ENCODE data around the gene CFAP99. TPM values are rescaled to one million over a fixed set of nuclear protein-coding genes. Genes with fewer than 3 reads are reported as not detected.
A peak's percentile ranks its signal among the peaks of the same experiment; 100 is the strongest.

The CFAP99 gene
- total and polyA plus RNA-seq, 2 experiments from 2014 or later = not detected

DNA sequence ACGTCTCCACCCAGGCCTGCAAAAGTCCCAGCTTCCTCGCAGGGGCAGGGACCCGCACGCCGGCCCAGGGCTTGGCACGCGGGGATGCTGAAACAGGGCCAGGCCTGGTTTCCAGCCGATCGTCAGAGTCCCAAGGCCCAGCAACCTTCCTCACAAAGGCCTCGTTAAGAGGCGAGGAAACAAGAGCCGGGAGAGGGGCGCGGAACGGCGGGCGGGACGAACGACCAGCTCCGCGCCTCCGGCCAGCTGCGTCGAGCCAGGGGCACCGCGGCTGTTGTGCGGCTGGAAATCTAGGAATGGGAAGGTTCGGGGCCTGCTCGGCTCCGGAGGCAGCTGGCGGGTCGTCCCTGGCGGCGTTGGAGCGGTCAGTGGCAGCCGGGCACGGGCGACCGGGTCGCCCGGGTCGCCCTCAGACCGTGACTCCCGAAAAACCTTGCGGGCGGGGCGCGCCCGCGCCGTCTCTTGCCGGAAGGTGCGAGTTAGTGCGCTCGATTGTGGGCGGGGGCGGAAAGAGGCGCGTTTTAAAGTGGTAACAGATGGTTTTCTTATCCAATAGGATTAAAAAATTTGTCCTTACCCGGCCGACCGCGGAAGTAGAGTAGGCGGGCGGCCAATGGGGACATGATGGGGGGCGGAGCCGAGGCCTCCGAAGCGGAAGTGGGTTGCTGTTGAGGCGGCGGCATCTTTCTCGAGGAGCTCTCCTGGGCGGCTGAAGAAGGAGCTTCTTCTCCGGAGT, 49.9 kb downstream of the CFAP99 start, which contains the start of gene RNF4:
RNF4 (plus strand) TSS at position 651 of the 736 bp plus-strand sequence. CDS start 21,388 bp downstream, outside the sequence.
- Histone ChIP-seq H3K4me3 (peak within 1 kb of the TSS; percentile 97), H3K4me2 (peak within 1 kb of the TSS; percentile 99), H3K79me2 (replicated peaks; ENCODE audit: insufficient read depth) (peaks cover 63% of the 10 kb centered on the region), H3K9me2 (ENCODE audit: insufficient read depth) (no peaks in the 10 kb centered on the region), H4K20me1 (replicated peaks; ENCODE audit: insufficient read depth) (peaks cover 41% of the 10 kb centered on the region), H3K36me3 (ENCODE audit: insufficient read depth) (peaks cover 18% of the 10 kb centered on the region), H3K4me1 (ENCODE audit: insufficient read depth) (peaks cover 17% of the 10 kb centered on the region), H3F3A (replicated peaks; ENCODE audit: low read depth) (peaks cover 26% of the 10 kb centered on the region), H2AFZ (peak within 1 kb of the TSS; percentile 92), H3K27me3 (ENCODE audit: insufficient read depth) (peaks cover 4% of the 10 kb centered on the region; the same call in 1 of the 2 replicates), H3K27ac (ENCODE audit: low read depth) (peak within 1 kb of the TSS; percentile 95)
- DNase-seq (ENCODE audit: low spot score) (peak; percentile 99), ATAC-seq (peak; percentile 86)
- Mint-ChIP-seq H3K27ac (peak within 1 kb of the TSS; percentile 98), H3K9me3 (no peaks in the 10 kb centered on the region), H3K27me3 (ENCODE audit: insufficient read depth, low read depth, poor library complexity) (peaks cover 14% of the 10 kb centered on the region), H3K4me1 (peaks cover 27% of the 10 kb centered on the region), H3K36me3 (ENCODE audit: low read depth) (peaks cover 49% of the 10 kb centered on the region), H3K4me3 (peak within 1 kb of the TSS; percentile 99)
- TF ChIP-seq CREB1 (CRISPR knock-in tag; IDR thresholded peaks at IDR 0.05; ENCODE audit: low read depth) (peak; percentile 47; the same call in 1 of the 2 replicates), EZH2 (IDR thresholded peaks at IDR 0.05; ENCODE audit: low read depth, unreplicated experiment) (no peak), POLR2AphosphoS5 (IDR thresholded peaks at IDR 0.05; ENCODE audit: low read depth) (peak; percentile 76)

DNA sequence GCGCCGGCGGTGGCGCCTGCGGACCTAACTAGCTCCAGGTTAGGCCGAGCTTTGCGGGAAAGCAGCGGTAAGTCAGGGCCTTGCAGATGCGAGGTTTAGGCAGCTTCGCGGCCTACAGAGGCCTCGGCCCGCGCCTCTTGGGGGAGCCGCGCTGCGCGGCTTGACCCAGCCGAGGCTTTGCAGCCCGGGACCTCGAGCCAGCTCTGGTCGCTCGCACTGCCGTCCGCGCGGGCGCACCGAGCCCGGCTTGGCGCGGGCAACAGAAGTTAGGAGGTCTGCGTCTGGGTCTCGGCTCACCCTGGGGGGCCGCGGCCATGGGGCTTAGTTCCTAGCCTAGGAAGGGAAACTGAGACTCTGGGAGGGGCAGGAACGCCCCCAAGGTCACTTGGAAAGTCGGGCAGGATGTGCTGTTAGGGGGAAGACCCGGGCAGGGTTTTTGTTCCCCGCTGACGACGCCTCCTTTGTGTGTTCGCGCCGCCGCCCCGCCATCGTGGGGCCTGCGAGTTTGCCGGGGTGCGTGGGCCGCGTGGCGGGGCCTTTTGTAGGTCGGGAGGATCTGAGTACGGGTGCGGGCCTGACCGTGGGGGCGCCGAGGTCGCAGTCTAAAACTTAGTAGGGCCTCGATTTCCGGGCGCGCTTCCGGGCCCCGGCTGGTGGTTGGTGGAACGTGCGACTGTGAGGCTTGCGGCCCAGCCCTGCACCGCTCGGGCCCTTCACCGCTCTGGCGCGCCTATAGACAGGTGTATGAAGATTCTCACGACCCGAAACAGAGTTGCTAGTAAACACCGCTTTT, 50.6 kb downstream of the CFAP99 start:
- peaks cover 24% of the 10 kb centered on the region for H3K4me1 Mint-ChIP-seq
- peak overlapping the region; percentile 95 for H3K27ac ChIP-seq (ENCODE audit: low read depth)
- H3K27ac Mint-ChIP-seq = peak overlapping the region; percentile 98
- H3K36me3 ChIP-seq (ENCODE audit: insufficient read depth) = peaks cover 18% of the 10 kb centered on the region
- peak overlapping the region; percentile 97 for H3K4me3 ChIP-seq
- 0 out of 2 replicates have a peak overlapping the region, but pooled peaks have one; percentile 30 for H2AFZ ChIP-seq
- H3F3A ChIP-seq (replicated peaks; ENCODE audit: low read depth) = peaks cover 22% of the 10 kb centered on the region
- H3K27me3 Mint-ChIP-seq (ENCODE audit: insufficient read depth, low read depth, poor library complexity) = peaks cover 11% of the 10 kb centered on the region
- no peaks in the 10 kb centered on the region for H3K27me3 ChIP-seq (ENCODE audit: insufficient read depth)
- DNase-seq (ENCODE audit: low spot score) (peak; percentile 82), ATAC-seq (peak; percentile 70)
- H4K20me1 ChIP-seq (replicated peaks; ENCODE audit: insufficient read depth) = peaks cover 48% of the 10 kb centered on the region
- peaks cover 70% of the 10 kb centered on the region for H3K79me2 ChIP-seq (replicated peaks; ENCODE audit: insufficient read depth)
- H3K36me3 Mint-ChIP-seq (ENCODE audit: low read depth) = peaks cover 57% of the 10 kb centered on the region
- H3K4me3 Mint-ChIP-seq = peak overlapping the region; percentile 99
- no peaks in the 10 kb centered on the region for H3K9me3 Mint-ChIP-seq
- no peaks in the 10 kb centered on the region for H3K9me2 ChIP-seq (ENCODE audit: insufficient read depth)
- TF ChIP-seq, protein P1, sequence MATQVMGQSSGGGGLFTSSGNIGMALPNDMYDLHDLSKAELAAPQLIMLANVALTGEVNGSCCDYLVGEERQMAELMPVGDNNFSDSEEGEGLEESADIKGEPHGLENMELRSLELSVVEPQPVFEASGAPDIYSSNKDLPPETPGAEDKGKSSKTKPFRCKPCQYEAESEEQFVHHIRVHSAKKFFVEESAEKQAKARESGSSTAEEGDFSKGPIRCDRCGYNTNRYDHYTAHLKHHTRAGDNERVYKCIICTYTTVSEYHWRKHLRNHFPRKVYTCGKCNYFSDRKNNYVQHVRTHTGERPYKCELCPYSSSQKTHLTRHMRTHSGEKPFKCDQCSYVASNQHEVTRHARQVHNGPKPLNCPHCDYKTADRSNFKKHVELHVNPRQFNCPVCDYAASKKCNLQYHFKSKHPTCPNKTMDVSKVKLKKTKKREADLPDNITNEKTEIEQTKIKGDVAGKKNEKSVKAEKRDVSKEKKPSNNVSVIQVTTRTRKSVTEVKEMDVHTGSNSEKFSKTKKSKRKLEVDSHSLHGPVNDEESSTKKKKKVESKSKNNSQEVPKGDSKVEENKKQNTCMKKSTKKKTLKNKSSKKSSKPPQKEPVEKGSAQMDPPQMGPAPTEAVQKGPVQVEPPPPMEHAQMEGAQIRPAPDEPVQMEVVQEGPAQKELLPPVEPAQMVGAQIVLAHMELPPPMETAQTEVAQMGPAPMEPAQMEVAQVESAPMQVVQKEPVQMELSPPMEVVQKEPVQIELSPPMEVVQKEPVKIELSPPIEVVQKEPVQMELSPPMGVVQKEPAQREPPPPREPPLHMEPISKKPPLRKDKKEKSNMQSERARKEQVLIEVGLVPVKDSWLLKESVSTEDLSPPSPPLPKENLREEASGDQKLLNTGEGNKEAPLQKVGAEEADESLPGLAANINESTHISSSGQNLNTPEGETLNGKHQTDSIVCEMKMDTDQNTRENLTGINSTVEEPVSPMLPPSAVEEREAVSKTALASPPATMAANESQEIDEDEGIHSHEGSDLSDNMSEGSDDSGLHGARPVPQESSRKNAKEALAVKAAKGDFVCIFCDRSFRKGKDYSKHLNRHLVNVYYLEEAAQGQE (IDR thresholded peaks at IDR 0.05; ENCODE audit: unreplicated experiment) = no peak
- TF ChIP-seq POLR2AphosphoS5 (IDR thresholded peaks at IDR 0.05; ENCODE audit: low read depth) = no peak
- no peak for TF ChIP-seq ZNF331 (CRISPR knock-in tag; IDR thresholded peaks at IDR 0.05; ENCODE audit: low read depth)
- TF ChIP-seq, protein P2, sequence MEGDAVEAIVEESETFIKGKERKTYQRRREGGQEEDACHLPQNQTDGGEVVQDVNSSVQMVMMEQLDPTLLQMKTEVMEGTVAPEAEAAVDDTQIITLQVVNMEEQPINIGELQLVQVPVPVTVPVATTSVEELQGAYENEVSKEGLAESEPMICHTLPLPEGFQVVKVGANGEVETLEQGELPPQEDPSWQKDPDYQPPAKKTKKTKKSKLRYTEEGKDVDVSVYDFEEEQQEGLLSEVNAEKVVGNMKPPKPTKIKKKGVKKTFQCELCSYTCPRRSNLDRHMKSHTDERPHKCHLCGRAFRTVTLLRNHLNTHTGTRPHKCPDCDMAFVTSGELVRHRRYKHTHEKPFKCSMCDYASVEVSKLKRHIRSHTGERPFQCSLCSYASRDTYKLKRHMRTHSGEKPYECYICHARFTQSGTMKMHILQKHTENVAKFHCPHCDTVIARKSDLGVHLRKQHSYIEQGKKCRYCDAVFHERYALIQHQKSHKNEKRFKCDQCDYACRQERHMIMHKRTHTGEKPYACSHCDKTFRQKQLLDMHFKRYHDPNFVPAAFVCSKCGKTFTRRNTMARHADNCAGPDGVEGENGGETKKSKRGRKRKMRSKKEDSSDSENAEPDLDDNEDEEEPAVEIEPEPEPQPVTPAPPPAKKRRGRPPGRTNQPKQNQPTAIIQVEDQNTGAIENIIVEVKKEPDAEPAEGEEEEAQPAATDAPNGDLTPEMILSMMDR (conservative IDR thresholded peaks at IDR 0.05; ENCODE audit: low read depth in 2 of 2) = no peak
- no peak for TF ChIP-seq EZH2phosphoT487 (IDR thresholded peaks at IDR 0.05; ENCODE audit: unreplicated experiment)
- no peak for TF ChIP-seq STAT1 (IDR thresholded peaks at IDR 0.05; ENCODE audit: unreplicated experiment)
- TF ChIP-seq CREB1 (CRISPR knock-in tag; IDR thresholded peaks at IDR 0.05; ENCODE audit: low read depth) = no peak
- no peak for TF ChIP-seq EZH2 (IDR thresholded peaks at IDR 0.05; ENCODE audit: low read depth, unreplicated experiment)
- TF ChIP-seq, protein P3, sequence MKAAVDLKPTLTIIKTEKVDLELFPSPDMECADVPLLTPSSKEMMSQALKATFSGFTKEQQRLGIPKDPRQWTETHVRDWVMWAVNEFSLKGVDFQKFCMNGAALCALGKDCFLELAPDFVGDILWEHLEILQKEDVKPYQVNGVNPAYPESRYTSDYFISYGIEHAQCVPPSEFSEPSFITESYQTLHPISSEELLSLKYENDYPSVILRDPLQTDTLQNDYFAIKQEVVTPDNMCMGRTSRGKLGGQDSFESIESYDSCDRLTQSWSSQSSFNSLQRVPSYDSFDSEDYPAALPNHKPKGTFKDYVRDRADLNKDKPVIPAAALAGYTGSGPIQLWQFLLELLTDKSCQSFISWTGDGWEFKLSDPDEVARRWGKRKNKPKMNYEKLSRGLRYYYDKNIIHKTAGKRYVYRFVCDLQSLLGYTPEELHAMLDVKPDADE (IDR thresholded peaks at IDR 0.05) = no peak
- peaks cover 15% of the 10 kb centered on the region; the same call in 1 of the 2 replicates for H3K4me1 ChIP-seq (ENCODE audit: insufficient read depth)
- peak overlapping the region; percentile 99 for H3K4me2 ChIP-seq

Data from GM23338 (cell line).